GM19043 (cell line): Measurements from ENCODE around the gene ZNF516.
A peak's percentile ranks its signal among the peaks of the same experiment; 100 is the strongest.

Experiments
- ATAC-seq: cut with Tn5 transposase; IDR thresholded peaks from one replicate; pipeline ENCODE4 v1.9.1; 2021; ENCODE audit warnings: low read depth; ENCODE audit not compliant: unreplicated experiment

The ZNF516 gene

DNA sequence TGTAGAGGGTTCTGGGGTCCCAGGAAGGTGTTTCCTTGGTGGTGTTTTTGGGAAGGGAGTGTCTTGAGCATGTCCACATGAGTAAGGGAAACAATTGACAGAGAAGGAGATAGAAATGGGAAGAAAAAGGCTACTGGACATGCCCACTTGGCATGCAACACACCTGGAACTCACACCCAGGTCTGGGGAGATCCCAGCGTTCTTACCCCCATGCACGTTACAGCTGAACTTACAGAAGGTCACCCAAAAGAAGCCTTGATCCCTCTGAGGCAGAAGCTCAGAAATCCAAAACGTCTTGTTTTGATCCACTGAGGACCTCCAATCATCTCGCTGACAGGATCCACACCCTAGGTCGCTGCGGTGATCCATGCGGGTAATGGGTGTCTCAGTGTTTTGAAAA lies 142.0 kb downstream of the ZNF516 start:
- ATAC-seq = no peak

DNA sequence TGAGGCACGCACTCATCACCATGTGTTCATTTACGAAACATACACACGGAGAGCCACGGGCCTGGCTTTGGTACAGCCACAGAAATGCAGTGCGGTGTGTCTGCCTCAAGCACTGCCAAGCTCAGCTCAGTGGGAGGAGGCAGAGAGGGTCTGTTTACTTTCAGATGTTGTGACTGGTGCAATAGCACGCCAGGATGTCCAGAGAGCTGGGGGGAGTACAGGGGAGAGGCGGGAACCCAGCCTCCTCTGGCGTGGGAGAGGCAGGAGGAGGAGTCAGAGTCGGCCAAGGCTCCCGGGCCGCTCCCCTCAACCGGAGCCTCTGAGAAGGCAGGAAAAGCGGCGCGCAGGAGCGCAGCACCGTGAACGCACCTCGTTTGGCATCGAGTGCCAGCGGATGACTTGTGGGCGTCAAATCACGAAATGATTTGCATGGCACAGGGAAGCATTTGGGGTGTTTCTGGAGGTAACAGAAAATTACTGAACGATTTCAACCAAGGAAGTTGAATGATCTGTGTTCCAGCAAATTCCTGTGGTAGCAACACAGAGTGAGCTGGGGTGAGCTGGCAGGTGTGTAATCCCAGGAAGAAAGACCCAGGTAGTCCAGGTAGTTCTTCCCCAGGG lies 143.0 kb downstream of the ZNF516 start:
- ATAC-seq = no peak

DNA sequence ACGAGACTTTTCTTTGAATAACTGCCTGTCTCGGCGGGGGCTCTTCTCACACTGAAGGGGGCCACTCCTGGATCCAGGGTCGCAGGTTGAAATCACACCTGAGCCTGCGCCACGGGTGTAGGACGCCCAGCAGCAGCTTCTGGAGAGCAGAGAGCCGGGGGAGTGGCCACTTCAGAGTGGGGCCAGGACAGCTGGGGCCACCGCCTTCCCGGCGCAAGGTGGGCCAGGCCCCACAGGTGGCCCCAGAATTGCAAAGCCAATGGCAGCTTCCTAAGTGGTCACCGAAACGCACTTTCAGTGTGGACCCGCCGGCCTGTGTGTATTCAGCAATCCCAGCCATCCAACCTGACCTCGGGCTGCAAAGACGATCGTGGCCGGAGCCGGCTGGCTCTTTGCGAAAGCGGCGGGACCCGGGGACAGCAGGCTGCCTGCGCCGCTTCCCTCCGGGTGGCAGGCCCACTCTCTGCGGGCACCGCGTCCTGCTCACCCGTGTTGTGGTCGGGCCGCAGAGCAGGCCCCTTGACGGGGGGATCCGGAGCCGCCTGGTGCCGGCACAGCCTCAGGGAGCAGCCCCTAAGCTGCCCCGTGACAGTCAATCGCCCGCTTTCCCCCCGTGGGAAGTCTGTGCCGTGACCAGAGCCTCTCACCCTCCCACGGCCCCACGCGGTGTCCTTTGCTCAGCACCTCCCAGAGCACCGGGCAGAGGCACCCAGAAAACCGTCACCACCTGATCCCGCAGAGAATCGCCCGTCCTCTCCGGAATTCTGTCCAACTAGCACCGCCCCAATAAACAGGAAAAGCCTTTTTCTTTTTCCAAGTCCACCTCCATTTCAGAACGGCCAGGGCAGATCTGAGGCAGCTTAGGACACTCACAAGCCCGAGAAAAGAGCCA lies 144.7 kb downstream of the ZNF516 start:
- no peak for ATAC-seq

DNA sequence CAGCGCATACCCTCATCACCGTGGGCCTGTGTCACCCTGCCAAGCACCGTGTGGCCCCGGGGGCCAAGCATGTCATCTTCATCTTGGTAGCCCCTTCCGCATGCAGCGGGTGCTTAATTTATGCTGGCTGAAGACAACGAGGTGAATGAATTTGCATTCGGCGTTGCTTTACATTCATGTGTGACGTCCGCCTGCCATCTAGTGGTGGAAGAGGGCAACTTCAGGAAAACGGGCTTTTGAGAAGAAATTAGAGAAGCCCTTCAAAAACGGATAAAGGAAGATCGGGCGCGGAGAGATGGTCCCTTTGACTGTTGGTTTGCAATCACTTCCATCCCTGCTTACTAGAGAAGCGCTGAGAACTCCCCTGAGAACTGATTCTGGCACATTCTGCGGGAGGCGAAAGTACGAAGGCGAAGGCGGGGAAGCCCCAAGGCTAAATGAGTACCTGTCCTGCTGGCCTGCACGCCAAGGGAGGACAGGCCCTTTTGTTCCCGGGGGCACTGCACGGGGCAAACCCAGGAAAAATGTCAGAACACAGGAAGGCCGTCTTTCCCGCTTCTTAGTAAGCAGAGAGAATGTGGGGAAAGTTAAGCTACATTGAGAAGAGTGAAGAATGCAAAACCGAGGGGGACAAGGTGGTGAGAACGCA lies 145.9 kb downstream of the ZNF516 start:
- peak; percentile 58 for ATAC-seq

DNA sequence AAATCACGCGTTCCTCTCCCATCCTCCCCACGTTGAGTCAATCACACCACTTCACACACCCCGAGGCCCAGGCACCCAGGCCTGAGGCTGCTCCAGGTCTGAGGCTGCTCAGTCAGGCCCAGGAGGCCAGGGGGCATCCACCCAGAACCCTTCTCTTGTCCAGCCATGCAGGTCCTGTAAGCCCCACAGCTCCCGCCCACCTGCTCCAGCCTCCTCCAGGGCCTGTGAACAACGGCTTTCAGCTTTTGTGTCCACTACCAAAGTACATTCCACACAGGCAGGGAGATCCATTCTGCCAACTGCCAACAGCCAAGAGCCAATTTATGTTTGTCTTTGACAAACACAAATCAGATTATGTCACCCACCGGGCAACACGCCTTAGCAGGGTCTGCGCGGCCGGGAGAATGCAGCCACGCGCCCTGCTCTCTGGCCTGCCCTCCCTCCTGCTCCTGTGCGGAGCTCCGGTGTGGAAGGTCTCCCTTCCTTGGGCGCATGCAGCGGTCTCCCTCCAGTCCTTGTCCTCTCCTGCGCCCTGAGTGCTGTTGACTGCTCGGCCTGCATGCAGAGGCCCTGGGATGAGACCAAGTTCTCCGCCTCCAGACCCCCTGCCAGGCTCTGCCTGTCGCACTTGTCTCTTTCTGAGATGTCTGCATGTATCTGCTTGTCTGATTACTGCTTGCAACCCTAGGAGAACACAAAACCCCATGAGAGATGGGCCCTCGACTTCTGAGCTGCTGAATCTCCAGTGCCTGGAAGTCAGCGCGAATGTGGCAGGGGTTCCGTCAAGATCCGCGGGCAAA lies 146.6 kb downstream of the ZNF516 start:
- no peak for ATAC-seq

DNA sequence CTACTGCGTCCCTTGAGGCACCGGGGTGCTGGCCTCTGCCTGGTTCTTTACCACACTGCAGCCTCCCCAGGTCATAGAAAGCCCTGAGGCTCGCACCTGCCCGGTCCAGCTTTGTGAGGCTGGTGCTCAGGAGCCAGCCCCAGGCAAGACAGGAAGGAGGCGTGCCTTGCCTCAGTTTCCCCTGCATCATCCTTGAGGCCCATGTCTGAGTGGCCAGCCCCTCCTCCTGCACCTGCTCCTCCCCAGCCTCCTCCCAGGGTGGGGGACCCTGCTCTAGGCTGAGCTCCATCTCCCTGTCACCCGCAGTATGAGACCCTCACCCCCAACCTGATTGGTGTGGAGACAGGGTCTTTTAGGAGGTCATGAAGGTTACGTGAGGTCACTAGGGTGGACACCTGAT lies 147.7 kb downstream of the ZNF516 start:
- ATAC-seq = no peak

DNA sequence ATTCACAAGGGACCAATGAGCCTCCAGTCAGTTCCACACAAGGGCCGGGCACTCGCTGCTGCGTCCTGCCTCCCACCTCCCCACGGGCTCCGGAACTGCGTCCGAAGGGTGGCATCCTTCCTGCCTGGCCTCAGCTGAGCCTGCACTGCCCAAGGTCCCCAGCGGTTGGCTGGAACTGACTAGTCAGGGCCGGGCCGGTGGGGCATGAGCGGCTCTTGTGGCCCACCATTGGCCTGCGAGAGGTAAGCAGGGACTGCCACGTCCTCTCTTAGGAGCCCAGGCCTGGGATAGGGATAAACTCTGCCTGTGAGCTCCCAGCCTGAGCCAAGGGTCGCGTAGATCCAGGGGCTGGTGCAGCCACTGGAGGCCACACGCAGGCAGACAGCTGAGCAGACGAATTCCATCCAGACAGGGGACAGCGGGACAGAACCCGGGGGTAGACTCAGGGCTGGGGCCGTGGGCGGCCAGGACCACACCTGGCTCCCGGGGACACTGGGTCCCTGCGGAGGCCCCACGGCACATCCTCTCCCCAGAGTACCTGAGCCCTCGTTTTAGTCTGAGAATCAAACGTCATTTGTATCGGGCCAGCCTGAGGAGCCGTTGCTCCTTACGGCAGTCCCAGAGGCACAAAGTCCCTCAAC lies 148.4 kb downstream of the ZNF516 start:
- no peak for ATAC-seq

DNA sequence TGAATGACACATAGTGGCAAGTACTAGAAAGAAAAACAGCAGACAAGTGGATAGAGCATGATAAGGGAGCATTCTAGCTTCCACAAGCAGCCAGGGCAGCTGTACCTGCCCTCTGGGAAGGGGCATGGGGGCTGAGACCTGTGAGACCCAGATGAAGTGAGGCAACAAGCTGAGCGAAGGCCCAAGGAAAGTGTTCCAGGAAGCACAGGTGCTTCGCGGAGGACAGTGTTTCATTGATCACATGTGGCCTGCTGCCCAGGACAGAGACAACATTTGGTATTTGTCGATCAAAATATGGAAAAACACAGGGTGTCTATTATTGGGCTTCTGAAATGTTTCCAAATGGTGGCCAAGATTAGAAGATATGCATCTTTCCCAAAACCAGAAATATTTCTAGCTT lies 149.1 kb downstream of the ZNF516 start:
- ATAC-seq = no peak

DNA sequence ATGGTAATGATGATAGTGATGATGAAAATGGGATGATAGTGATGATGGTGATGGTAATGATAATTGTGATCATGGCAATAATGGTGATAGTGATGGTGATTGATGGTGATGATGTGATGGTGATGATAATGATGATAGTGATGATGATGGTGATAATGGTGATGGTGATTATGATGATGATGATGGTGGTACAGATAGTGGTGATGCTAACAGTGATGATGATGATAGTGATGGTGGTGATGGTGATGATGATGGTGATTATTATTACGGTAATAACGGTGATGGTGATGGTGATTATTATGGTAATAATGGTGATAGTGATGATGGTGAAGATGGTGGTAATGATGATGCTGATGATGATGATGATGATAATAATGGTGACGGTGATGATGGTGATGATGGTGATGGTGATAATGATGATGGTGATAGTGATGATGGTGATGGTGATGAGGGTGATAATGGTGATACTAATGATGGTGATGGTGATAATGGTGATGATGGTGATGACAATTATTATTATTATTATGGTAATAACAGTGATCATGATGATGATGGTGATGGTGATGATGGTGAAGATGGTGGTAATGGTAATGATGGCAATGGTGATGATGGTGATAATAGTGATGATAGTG lies 151.0 kb downstream of the ZNF516 start:
- no peak for ATAC-seq

DNA sequence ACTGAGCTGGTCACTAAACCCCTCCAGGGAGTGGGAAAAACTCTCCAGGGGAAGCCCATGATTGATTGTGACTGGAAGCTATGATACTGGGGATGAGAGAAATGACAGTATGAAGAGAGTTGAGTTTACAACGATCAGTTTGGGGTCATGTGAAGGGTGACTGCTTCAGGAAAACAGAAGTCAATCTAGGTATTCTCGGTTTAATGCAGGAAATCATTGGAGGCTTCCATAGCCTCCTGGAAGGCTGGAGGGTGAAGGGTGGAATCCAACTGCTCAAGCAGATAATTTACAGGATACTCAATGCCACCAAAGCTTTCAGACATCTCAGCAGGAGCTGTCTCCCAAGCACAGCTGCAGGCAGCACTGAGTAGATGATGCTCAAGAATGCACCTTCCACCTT lies 154.6 kb downstream of the ZNF516 start:
- no peak for ATAC-seq

DNA sequence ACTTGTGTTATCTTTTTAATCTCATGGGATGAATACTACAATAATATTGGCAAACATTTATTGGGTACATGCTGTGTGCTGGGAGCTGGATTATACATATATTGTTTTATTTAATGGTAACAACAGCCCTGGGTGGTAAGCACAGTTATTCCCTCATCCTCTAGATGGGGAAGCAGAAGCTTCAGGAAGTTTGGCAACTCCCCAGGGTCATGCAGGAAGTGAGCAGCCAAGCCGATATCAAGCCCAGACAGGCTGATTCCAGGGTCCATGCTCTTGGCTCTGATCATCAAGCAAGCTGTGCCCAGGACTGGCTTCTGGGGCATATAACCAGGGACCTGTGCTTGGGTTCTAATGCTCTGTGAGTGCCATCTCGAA lies 155.8 kb downstream of the ZNF516 start:
- no peak for ATAC-seq

DNA sequence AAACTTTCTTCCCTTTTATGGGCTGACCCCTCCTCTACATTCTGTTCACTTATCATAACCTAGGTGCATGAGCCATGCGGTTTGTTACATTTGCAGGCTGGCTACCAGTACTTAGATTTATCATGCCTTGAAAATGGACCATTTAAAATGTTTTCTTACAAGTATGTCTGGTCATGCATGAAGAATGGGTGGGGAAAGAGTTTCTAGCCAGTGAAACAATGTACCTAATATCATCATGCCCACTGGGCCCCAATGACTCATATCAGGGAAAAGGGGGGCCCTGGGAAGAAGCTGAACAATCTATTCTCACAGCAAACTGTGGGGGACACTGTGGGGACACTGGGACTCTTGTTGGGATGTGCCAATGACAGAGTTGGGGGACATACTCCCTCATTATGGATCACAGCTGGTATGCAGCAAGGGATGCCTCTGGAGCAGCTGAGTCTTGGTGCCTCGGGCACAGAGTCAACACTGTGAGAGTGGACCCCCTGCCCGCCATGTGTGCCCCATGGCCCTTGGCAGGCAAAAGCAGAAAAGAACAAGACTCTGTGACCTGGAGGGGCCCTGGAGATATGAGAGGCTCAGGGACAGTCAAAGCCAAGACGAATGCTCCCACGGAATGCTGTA lies 156.3 kb downstream of the ZNF516 start:
- ATAC-seq = no peak

DNA sequence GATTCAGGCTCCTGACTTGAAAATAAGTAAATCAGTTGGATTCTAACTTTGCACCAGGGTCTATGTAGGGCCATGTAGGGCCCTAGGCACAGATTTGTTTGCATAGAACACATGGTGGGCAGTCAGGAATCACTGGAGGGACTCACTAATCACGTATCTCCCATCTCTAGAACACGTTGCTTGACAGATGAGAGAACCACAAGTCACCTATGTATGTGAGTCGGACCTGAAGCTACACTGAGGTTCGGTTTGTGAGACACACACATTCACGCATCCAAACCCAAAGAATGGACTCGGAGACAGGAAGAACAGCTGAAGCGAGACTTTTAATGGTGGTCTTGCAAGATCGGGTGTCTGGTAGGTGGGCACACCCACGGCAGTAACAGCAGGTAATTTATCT lies 157.0 kb downstream of the ZNF516 start:
- no peak for ATAC-seq

DNA sequence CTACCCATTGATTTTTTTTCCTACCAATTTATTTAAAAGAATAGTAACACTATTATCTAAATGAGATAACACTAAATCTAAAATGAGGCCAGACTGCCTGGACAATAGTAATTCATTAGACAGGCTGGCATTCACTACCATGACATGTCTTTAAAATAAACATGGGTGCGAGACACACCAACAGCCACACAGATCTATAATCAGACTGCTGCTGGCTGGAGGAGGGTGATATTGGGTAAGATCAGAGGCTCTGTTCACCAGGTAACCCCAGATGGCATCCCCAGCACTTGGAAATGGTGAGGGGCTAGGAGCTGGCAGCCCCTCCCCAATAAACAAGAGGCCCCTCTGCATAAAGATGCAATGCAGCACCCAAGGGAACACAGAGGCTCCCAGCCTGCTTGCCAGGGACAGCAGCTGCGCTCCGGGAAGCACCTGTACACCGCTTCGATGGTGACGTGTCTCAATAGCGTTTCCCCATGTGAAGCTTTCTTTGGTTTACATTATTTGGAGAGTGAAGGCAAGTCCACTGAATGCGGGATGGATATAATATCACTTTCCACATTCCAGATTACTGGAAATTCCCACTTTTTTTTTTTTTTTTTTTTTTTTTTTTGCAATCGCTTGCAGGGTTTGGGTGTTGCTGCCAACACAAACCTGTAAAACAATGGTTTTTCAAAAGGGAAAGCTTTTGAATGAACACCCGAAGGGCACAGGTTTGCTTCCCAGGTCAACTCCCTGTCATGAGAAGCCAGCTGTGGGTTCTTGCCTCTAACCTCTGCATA lies 159.0 kb downstream of the ZNF516 start:
- no peak for ATAC-seq

DNA sequence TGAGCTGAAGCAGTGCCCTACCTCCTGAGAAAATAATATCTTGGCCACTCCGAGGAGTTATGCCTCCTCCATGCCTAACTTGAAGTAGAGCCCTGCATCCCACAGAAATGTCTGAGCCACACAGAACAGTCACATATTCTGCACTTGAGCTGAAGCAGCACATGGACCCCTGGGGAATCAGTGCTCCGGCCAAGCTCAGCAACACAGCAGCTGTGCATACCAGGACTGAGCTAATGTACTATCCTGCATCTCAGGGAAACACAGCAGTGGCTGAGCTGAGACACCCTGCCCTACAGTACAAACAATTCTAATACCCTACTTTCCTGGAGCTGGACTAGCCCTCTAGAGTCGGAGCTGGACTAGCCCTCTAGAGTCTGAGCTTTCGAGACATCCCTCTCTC lies 166.9 kb downstream of the ZNF516 start:
- ATAC-seq = no peak

DNA sequence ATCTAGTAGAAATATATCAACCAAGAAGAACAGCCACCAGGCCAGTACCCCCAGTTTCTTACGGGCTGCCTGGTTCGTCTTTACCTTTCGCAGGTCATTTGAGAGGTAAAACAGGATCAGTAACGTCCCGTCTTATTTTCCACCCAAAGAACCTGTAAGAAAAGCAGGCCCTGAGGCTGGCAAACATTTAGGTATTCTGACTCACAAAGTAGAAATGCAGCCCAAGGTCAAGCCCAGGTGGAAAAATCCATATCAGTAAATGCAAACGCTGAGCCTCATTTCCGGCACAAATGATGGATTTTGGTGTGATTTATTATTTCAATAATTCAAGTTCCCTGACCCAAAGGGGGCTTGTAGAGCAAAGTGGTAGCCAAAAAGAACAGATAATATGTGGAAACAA lies 171.2 kb downstream of the ZNF516 start:
- no peak for ATAC-seq

DNA sequence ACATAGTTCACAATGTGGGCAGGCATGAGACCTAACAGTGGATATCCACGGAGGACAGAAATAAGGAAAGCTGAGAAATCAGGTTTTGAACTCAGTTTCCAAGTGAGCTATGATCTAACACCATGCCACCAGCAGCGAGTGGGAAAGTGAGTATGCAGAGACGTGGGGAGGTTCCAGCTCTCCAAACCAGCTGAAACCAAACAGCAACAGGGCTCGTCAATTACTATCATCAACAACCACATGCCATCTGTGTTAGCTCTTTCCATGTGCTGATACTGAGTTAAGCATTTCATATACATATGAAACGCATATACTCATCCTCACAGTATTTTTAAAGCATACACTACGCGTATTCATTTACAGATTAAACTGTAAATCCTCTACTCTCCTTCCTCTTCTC lies 172.4 kb downstream of the ZNF516 start:
- ATAC-seq = no peak

DNA sequence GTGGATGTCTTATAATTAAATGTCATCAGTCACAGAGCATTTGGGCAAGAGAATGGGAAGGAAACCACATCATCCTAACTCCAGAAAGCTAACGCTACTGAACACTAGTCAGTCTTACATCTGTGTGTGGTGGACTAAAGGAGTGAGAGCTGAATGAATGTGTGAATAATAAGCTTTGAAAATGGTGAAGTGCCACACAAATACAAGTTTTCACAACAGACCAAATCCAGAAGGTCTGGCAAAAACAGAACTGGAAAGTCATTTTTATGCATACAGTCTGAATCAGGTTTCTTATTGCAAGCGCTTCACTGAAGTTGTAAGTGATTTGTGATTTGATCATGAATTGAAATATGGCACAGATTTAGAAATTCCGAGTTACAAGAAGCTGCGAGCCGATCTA lies 175.7 kb downstream of the ZNF516 start:
- no peak for ATAC-seq

DNA sequence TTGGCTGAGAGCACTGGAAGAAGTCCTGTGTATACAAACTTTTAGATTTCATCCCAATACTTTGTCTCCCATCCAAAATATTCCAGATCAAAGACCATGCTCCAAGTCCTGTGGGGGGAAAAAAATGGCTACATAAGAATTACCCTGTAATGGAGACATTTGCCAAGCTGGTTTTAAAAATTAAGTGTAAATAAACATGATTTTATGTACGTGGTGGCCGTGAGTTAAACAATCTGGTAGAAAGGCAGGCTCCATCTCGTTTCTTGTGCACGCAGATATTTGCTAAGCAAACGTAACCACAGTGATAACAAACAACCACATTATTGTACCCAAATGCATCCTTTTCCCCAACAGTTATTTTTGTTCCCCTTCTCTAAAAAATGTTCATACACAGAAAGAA lies 176.4 kb downstream of the ZNF516 start:
- no peak for ATAC-seq
